Activated CD4-positive, CD25-positive, alpha-beta regulatory T cell (primary cell): ENCODE results near the gene CKMT2.

Source experiments
- DNase-seq, 4 experiments: peaks; one replicate each; lab custom pipeline; 2025; lab: John Stamatoyannopoulos, UW

CKMT2 gene

DNA sequence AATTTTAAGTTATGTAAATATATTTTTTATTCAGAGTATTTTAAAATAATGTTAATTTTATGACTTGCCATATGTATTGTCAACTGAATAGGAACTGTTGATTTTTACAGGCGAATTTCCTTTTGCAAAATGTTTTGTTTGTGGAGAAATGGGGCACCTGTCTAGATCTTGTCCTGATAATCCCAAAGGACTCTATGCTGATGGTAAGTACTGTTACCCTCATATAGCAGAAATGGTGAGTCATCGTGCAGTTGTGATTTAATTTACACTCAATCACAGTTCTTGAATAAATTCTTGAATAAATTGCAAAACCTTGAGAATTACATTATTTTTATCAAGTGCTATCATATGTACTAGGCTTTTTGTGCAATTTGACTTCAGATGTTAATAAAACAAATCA is 75.7 kb downstream of the CKMT2 start:
- no peak for DNase-seq

DNA sequence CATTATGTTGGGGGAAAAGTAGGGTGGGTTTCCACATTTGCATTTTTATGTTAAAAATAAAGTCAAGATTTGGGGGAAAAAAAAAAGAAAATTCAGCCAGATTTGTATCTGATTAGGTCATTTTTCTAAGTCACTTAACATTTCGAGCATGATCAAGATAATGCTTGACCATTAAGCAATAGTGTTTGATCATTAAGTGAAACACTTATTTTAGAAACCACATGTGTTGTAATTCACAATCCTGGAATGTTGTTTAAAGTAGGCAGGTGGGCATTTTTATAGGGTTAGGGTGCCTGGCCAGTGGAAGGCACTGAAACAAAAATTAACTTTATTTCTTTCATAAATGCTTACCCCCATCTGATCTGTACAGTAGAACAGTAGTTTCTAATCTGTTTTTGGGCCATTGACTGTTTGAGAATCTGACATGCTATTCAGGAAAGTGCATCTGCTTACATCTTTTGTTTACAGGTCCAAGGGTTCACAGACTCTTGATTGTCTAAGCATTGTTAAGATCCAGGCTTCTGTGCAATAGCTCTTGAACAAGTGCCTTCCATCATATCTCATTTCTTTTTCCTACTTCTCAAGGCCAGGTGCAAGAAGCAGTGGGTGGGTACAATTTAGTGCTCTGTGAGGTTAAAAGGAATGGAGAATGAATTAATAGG is 77.4 kb downstream of the CKMT2 start:
- DNase-seq = no peak

- no peak for DNase-seq
Measured at GRCh38 chr5:81313278-81313677, 80.2 kb downstream of the CKMT2 start.

- DNase-seq = no peak
Measured at GRCh38 chr5:81313686-81314085, 80.6 kb downstream of the CKMT2 start.

- DNase-seq = no peak
Measured at GRCh38 chr5:81314581-81314980, 81.5 kb downstream of the CKMT2 start.

GRCh38 chr5:81315336-81315735 is 82.2 kb downstream of the CKMT2 start:
- no peak for DNase-seq

DNA sequence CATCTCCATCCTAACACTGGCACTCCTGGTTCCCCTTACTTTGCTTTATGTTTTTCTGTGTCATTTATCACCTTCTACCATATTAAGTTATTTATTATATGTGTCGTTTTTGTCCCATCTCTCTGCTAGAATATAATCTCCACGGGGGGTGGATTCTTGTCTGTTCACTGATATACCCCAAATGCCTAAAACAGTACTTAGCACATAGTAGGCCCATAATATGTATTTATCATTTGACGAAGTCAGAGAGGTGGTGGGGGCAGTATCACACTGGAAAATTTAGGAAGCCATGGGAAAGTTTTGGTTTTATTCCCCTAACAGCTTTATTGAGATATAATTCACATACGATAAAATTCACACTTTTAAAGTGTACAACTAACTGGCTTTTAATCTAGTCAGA is 82.7 kb downstream of the CKMT2 start:
- DNase-seq = no peak
